Measurements from ENCODE around the gene OTUB1. TPM values are rescaled to one million over a fixed set of nuclear protein-coding genes. Genes with fewer than 3 reads are reported as not detected.

OTUB1 gene
- total and polyA plus RNA-seq, 9 of the 15 experiments (the other 6 are each of a cell fraction or from before 2014, with no cell fraction given), result 29.5 to 134 (median 66.1) TPM

DNA sequence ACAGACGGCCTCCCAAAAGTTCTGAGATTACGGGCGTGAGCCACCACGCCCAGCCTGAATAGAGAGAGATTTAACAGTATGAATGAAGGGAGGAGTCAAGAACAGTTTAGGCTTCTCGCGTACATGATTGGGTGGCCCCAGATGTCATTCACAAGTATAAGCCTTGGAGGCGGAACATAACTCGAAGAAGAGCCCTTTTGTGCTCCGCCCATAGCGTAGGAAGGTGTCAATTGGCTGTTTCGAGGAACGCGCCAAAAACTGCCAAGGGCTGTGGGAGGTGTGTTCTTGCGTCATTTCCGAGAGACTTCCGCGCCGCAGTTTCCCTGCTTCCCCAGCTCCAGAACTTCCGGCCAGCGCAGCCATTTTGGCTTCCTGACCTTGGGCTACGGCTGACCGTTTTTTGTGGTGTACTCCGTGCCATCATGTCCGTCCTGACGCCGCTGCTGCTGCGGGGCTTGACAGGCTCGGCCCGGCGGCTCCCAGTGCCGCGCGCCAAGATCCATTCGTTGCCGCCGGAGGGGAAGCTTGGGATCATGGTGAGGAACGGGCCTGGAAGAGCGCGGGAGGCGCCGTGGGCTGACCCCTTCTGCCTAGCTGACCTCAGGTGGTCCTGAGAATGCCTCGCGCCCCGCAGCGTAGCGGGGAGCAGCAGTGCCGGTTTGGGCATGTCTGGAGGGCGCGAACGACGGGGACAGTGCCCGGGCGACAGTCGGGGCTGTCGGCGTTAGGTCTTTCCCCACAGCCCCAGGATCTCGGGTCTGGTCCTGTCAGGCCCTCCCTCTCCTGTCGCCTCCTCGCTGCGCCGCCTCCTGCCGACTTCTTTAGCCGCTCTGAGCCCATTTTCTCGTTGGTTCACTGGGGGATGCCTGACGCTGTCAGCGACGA, 11.7 kb upstream of the OTUB1 start, which contains the start of gene COX8A (continued):
- TF ChIP-seq BCL6 (CRISPR knock-in tag; IDR thresholded peaks at IDR 0.05), result no peak
- TF ChIP-seq ARID1B (IDR thresholded peaks at IDR 0.05), result 0 out of 2 replicates have a peak, but pooled peaks have one; percentile 3
- TF ChIP-seq PTBP1 (IDR thresholded peaks at IDR 0.05; ENCODE audit: low read depth, low read length), result no peak
- peak; percentile 80 for TF ChIP-seq OTX1 (CRISPR knock-in tag; IDR thresholded peaks at IDR 0.05)
- 0 out of 2 replicates have a peak, but pooled peaks have one; percentile 59 for TF ChIP-seq ZBTB43 (CRISPR knock-in tag; IDR thresholded peaks at IDR 0.05)
- no peak for TF ChIP-seq SLC30A9 (CRISPR knock-in tag; IDR thresholded peaks at IDR 0.05)
- TF ChIP-seq, protein P1, sequence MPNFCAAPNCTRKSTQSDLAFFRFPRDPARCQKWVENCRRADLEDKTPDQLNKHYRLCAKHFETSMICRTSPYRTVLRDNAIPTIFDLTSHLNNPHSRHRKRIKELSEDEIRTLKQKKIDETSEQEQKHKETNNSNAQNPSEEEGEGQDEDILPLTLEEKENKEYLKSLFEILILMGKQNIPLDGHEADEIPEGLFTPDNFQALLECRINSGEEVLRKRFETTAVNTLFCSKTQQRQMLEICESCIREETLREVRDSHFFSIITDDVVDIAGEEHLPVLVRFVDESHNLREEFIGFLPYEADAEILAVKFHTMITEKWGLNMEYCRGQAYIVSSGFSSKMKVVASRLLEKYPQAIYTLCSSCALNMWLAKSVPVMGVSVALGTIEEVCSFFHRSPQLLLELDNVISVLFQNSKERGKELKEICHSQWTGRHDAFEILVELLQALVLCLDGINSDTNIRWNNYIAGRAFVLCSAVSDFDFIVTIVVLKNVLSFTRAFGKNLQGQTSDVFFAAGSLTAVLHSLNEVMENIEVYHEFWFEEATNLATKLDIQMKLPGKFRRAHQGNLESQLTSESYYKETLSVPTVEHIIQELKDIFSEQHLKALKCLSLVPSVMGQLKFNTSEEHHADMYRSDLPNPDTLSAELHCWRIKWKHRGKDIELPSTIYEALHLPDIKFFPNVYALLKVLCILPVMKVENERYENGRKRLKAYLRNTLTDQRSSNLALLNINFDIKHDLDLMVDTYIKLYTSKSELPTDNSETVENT (CRISPR knock-in tag; IDR thresholded peaks at IDR 0.05), result no peak
- TF ChIP-seq, protein P2, sequence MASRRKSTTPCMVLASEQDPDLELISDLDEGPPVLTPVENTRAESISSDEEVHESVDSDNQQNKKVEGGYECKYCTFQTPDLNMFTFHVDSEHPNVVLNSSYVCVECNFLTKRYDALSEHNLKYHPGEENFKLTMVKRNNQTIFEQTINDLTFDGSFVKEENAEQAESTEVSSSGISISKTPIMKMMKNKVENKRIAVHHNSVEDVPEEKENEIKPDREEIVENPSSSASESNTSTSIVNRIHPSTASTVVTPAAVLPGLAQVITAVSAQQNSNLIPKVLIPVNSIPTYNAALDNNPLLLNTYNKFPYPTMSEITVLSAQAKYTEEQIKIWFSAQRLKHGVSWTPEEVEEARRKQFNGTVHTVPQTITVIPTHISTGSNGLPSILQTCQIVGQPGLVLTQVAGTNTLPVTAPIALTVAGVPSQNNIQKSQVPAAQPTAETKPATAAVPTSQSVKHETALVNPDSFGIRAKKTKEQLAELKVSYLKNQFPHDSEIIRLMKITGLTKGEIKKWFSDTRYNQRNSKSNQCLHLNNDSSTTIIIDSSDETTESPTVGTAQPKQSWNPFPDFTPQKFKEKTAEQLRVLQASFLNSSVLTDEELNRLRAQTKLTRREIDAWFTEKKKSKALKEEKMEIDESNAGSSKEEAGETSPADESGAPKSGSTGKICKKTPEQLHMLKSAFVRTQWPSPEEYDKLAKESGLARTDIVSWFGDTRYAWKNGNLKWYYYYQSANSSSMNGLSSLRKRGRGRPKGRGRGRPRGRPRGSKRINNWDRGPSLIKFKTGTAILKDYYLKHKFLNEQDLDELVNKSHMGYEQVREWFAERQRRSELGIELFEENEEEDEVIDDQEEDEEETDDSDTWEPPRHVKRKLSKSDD (conservative IDR thresholded peaks at IDR 0.05; ENCODE audit: low read length), result no peak
- no peak for TF ChIP-seq RFX1 (IDR thresholded peaks at IDR 0.05)
- no peak for TF ChIP-seq ZNF24 (IDR thresholded peaks at IDR 0.05)
- 0 out of 2 replicates have a peak, but pooled peaks have one; percentile 61 for TF ChIP-seq FOXP1 (CRISPR knock-in tag; IDR thresholded peaks at IDR 0.05)
- 0 out of 2 replicates have a peak, but pooled peaks have one; percentile 66 for TF ChIP-seq ZNF133 (CRISPR knock-in tag; IDR thresholded peaks at IDR 0.05)
- TF ChIP-seq ZNF12 (CRISPR knock-in tag; IDR thresholded peaks at IDR 0.05), result peak; percentile 39
- TF ChIP-seq, protein P3, sequence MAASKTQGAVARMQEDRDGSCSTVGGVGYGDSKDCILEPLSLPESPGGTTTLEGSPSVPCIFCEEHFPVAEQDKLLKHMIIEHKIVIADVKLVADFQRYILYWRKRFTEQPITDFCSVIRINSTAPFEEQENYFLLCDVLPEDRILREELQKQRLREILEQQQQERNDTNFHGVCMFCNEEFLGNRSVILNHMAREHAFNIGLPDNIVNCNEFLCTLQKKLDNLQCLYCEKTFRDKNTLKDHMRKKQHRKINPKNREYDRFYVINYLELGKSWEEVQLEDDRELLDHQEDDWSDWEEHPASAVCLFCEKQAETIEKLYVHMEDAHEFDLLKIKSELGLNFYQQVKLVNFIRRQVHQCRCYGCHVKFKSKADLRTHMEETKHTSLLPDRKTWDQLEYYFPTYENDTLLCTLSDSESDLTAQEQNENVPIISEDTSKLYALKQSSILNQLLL (CRISPR knock-in tag; IDR thresholded peaks at IDR 0.05; ENCODE audit: borderline replicate concordance), result no peak
- TF ChIP-seq SAFB2 (IDR thresholded peaks at IDR 0.05; ENCODE audit: borderline replicate concordance, low read depth, low read length, severe bottlenecking), result no peak
- TF ChIP-seq TEAD4 (IDR thresholded peaks at IDR 0.05; ENCODE audit: low read length), result peak; percentile 71
- 0 out of 2 replicates have a peak, but pooled peaks have one; percentile 47 for TF ChIP-seq TEAD4 (CRISPR knock-in tag; IDR thresholded peaks at IDR 0.05; ENCODE audit: borderline replicate concordance)
- no peak for TF ChIP-seq SMARCA4 (IDR thresholded peaks at IDR 0.05)
- TF ChIP-seq ILK (tag; IDR thresholded peaks at IDR 0.05; ENCODE audit: borderline replicate concordance, low read depth), result no peak

All from K562 (cell line).